Measurements from ENCODE around the gene METAP2.

DNA sequence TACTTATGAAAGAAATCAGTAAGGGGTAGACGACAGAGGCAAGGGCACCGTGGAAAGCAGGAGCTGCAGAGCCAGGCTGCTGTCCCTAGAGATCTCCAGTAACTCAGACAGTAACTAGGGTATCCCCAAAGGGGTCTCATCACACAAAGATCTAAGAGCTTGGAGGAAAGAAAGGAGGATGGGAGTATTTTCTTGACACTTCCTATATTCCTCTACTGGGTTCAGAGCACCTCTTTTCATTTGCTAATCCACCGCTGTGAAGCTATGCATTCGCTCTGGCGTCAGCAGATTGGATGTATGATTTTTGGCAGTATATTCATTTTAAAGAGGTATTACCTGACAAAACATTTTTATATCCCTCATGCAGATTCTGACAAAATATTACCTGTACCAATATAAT, 64.7 kb downstream of the METAP2 start:
- TF ChIP-seq, protein P1, sequence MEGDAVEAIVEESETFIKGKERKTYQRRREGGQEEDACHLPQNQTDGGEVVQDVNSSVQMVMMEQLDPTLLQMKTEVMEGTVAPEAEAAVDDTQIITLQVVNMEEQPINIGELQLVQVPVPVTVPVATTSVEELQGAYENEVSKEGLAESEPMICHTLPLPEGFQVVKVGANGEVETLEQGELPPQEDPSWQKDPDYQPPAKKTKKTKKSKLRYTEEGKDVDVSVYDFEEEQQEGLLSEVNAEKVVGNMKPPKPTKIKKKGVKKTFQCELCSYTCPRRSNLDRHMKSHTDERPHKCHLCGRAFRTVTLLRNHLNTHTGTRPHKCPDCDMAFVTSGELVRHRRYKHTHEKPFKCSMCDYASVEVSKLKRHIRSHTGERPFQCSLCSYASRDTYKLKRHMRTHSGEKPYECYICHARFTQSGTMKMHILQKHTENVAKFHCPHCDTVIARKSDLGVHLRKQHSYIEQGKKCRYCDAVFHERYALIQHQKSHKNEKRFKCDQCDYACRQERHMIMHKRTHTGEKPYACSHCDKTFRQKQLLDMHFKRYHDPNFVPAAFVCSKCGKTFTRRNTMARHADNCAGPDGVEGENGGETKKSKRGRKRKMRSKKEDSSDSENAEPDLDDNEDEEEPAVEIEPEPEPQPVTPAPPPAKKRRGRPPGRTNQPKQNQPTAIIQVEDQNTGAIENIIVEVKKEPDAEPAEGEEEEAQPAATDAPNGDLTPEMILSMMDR (IDR thresholded peaks at IDR 0.05; ENCODE audit: low read depth, low read length, poor library complexity, severe bottlenecking), result no peak
- TF ChIP-seq EZH2phosphoT487 (IDR thresholded peaks at IDR 0.05; ENCODE audit: borderline replicate concordance, low read length), result no peak

Measured in DOHH2 (cell line).